Endothelial cell of umbilical vein (primary cell): ENCODE results near the gene SGTB.

Source experiments
- EZH2 ChIP-seq: IDR thresholded peaks from 2 replicates; pipeline ENCODE4 v1.6.1; 2012; ENCODE audit warnings: borderline replicate concordance, low read depth, mild to moderate bottlenecking, moderate library complexity, low read length, inconsistent platforms; ENCODE audit not compliant: severe bottlenecking
- JUN ChIP-seq: IDR thresholded peaks from 2 replicates; pipeline ENCODE4 v1.6.1; 2011; ENCODE audit warnings: borderline replicate concordance, low read depth; ENCODE audit not compliant: insufficient read length, insufficient read depth
- MYC ChIP-seq: IDR thresholded peaks from one replicate; pipeline ENCODE4 v1.6.1; 2011; ENCODE audit warnings: mild to moderate bottlenecking, low read depth, low read length
- POLR2A ChIP-seq: IDR thresholded peaks from 2 replicates; pipeline ENCODE4 v1.6.1; 2012; ENCODE audit warnings: low read depth, mild to moderate bottlenecking, control low read depth, low read length
- POLR2AphosphoS5 ChIP-seq: IDR thresholded peaks from 2 replicates; pipeline ENCODE4 v1.6.1; 2012; ENCODE audit warnings: low read depth, mild to moderate bottlenecking, control low read depth, low read length, moderate library complexity; ENCODE audit not compliant: insufficient read depth
- TF ChIP-seq, protein P1 (sequence below), 2 donors: IDR thresholded peaks; 1 replicate in 1 of 2; 2 replicates in 1 of 2; pipeline ENCODE4 v1.5.1; 2011; ENCODE audit warnings: low read length in 2 of 2, mild to moderate bottlenecking in 2 of 2, moderate library complexity in 2 of 2, control low read depth in 1 of 2, inconsistent platforms in 1 of 2, low read depth in 1 of 2; ENCODE audit not compliant: insufficient read depth in 1 of 2; ENCODE audit errors: extremely low read depth in 1 of 2

DNA sequence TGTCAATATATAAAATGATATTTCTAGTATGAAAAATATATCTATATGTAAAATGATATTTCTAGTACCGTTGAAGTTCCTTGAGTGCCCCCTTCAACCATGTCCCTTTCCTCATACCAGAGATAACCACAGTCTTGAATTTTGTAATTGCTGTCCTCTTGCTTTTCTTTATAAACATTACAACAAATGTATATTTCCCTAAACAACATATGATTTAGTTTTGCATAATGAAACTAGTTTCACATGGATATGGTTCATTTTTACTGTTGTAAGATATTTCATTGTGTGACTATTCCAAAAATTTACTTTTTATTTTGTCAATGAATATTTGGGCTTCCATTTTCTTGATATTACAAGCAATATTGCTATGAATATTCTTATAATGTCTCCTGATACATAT lies 14.1 kb upstream of the SGTB start:
- TF ChIP-seq POLR2AphosphoS5 (no peak), JUN (no peak), POLR2A (no peak), EZH2 (no peak), MYC (no peak)
- TF ChIP-seq, protein P1, sequence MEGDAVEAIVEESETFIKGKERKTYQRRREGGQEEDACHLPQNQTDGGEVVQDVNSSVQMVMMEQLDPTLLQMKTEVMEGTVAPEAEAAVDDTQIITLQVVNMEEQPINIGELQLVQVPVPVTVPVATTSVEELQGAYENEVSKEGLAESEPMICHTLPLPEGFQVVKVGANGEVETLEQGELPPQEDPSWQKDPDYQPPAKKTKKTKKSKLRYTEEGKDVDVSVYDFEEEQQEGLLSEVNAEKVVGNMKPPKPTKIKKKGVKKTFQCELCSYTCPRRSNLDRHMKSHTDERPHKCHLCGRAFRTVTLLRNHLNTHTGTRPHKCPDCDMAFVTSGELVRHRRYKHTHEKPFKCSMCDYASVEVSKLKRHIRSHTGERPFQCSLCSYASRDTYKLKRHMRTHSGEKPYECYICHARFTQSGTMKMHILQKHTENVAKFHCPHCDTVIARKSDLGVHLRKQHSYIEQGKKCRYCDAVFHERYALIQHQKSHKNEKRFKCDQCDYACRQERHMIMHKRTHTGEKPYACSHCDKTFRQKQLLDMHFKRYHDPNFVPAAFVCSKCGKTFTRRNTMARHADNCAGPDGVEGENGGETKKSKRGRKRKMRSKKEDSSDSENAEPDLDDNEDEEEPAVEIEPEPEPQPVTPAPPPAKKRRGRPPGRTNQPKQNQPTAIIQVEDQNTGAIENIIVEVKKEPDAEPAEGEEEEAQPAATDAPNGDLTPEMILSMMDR (IDR thresholded peaks at IDR 0.05; ENCODE audit: extremely low read depth in 1 of 2, insufficient read depth in 1 of 2, low read depth in 1 of 2, low read length in 2 of 2): no peak
